Ascending aorta (tissue), 2 donors: Measurements from ENCODE around the gene GIT1. TPM values are rescaled to one million over a fixed set of nuclear protein-coding genes. Genes with fewer than 3 reads are reported as not detected.

ENCODE experiments used
- DNase-seq, 2 donors: peaks; one replicate each; pipeline ENCODE4 v3.0.0-alpha.2; 2019; ENCODE audit warnings: low spot score in 2 of 2
- H3K27ac ChIP-seq, 2 donors: fragments of 200-600 bp; sonication (generic); one replicate each; pipeline ENCODE4 v1.5.1; 2016 to 2017; ENCODE audit warnings: mild to moderate bottlenecking in 1 of 2
- H3K27me3 ChIP-seq: fragments of 200-600 bp; sonication (generic); one replicate; pipeline ENCODE4 v1.5.1; 2017
- H3K36me3 ChIP-seq, 2 donors: fragments of 200-600 bp; sonication (generic); one replicate each; pipeline ENCODE4 v1.5.1; 2016
- H3K4me1 ChIP-seq, 2 donors: fragments of 200-600 bp; sonication (generic); one replicate each; pipeline ENCODE4 v1.5.1; 2016 to 2017; ENCODE audit warnings: mild to moderate bottlenecking in 1 of 2
- H3K4me3 ChIP-seq, 2 donors: fragments of 200-600 bp; sonication (generic); one replicate each; pipeline ENCODE4 v1.5.1; 2016 to 2017; ENCODE audit warnings: mild to moderate bottlenecking in 1 of 2
- H3K9me3 ChIP-seq, 2 donors: fragments of 200-600 bp; sonication (generic); one replicate each; pipeline ENCODE4 v1.5.1; 2016
- intact Hi-C: fragments of 100-400 bp; cut with DNase I; formaldehyde crosslinking; loops from one replicate; pipeline ENCODE4 v1.15.1; 2023
- total RNA-seq: library from RNA; depleted of rRNA; stranded (reverse); fragments of >200 nt; gene quantifications from one replicate; pipeline ENCODE4 v1.1.0, GENCODE V29; 2016
- TF ChIP-seq, protein P1 (sequence below), 3 experiments: fragments of 200-600 bp in 2 of 3; fragments of 450-650 bp in 1 of 3; sonication (generic) in 2 of 3; IDR thresholded peaks; one replicate each; pipeline ENCODE4 v1.5.1; 2016 to 2019; ENCODE audit warnings: antibody characterized with exemption in 3 of 3, mild to moderate bottlenecking in 1 of 3, moderate library complexity in 1 of 3

The GIT1 gene
- total RNA-seq, 1 donor from 2014 or later: 142 TPM

- intact Hi-C loops: no loop called here
- DNase-seq: no peak
- H3K27ac ChIP-seq: no peak overlapping the region
- TF ChIP-seq, protein P1, sequence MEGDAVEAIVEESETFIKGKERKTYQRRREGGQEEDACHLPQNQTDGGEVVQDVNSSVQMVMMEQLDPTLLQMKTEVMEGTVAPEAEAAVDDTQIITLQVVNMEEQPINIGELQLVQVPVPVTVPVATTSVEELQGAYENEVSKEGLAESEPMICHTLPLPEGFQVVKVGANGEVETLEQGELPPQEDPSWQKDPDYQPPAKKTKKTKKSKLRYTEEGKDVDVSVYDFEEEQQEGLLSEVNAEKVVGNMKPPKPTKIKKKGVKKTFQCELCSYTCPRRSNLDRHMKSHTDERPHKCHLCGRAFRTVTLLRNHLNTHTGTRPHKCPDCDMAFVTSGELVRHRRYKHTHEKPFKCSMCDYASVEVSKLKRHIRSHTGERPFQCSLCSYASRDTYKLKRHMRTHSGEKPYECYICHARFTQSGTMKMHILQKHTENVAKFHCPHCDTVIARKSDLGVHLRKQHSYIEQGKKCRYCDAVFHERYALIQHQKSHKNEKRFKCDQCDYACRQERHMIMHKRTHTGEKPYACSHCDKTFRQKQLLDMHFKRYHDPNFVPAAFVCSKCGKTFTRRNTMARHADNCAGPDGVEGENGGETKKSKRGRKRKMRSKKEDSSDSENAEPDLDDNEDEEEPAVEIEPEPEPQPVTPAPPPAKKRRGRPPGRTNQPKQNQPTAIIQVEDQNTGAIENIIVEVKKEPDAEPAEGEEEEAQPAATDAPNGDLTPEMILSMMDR (IDR thresholded peaks at IDR 0.05): no peak
- H3K9me3 ChIP-seq: no peaks in the 10 kb centered on the region
- H3K4me1 ChIP-seq: peaks cover 13 to 27% of the 10 kb centered on the region in 2 donors
- H3K4me3 ChIP-seq: no peak overlapping the region
- peaks cover 14 to 17% of the 10 kb centered on the region in 2 donors for H3K36me3 ChIP-seq
- no peaks in the 10 kb centered on the region for H3K27me3 ChIP-seq
Observed at GRCh38 chr17:29570521-29570920, 18.9 kb downstream of the GIT1 start.

DNA sequence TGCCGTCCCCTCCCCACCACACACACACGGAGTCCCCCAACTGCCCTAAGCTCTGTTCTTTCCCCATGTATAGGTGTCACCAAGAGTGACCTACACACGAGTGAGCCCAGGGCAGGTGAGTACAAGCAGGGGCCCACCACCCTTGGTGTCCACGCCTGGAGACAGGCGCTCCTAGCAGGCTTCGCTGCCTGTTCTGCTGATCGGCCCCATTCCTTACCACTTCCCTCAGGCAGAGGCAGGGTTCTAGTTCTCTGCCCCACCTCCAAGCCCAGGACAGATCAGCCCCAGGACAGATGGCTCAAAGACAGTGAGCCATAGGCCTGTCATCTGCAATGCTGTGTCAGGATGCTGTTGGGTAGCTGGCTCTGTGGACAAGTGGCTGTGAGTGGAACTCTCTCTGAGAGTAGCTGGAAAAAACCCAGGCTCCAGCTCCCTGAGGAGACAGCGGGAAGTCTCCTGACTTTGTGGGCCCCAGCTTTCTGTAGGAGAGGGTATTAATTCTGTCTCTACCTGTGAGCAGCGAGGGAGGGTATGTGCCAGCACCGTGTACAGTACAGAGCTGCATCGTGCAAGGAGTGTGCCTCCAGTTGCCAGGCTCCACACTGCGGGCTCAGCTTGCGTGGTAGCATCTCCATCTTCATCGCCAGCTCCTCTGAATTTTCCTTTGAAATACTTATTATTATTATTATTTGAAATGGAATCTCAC is 20.1 kb downstream of the GIT1 start:
- Histone ChIP-seq H3K36me3 (peaks cover 5 to 6% of the 10 kb centered on the region in 2 donors), H3K27ac (peak overlapping the region; percentile 86 to 91), H3K4me1 (peaks cover 13 to 27% of the 10 kb centered on the region in 2 donors), H3K4me3 (peak overlapping the region; percentile 83 to 95), H3K9me3 (no peaks in the 10 kb centered on the region), H3K27me3 (no peaks in the 10 kb centered on the region)
- peak in 1 of 2 donors; percentile 60 for DNase-seq
- TF ChIP-seq, protein P1 (IDR thresholded peaks at IDR 0.05): no peak
- intact Hi-C loops: loop anchor here (2.0 kb wide), 1 partner anchor 19 kb away; the partner anchor contains the start of gene GIT1

DNA sequence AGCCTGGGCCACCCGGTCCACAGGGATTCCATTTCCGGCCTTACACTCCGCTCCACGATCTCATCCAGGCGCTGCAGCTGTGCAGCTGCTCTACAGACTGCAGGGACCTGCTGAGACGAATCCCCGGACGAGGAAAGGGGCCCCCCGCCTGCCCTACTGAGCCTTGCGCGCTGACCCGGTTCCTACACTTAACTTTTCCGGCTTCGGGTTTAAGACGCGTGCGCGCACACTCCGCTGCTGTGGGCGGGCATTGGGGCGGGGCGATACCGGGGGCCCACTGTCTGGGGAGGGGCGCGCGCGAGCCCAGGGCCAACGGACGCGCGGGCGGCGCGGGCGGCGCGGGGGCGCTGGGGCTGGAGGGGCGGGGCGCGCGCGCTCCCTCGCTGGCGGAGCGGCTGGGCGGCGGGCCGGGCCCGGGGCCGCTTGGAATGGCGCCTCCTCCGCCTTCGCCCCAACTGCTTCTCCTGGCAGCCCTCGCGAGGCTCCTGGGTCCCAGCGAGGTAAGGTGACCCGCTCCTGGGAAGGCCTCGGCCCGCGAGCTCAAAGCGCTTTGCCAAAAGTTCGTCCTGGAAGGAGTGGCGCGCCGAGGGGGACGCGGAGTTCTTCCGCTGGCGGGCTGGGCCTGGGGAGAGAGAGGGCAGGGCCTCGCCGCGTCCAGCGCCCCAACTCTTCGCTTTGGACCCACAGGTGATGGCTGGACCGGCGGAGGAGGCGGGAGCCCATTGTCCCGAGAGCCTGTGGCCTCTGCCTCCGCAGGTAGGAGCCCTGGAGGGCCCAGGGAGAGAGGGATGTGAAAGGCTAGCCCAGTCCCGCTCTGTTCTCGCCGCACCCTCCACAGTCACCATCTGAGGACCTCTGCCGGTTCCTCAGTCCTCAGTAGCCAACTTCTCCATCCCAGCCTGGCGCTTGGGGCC is 20.9 kb downstream of the GIT1 start, which contains the start of gene TP53I13:
TSS of gene TP53I13 (plus strand) at position 371 of the 914 bp plus-strand sequence. CDS start at position 429, 58 bp downstream.
- Histone ChIP-seq H3K4me3 (peak within 1 kb of the TSS; percentile 83 to 95), H3K36me3 (no peaks in the 10 kb centered on the region), H3K4me1 (peaks cover 13 to 27% of the 10 kb centered on the region in 2 donors), H3K27me3 (no peaks in the 10 kb centered on the region), H3K9me3 (no peaks in the 10 kb centered on the region), H3K27ac (peak within 1 kb of the TSS; percentile 86 to 91)
- peak in 1 of 2 donors; percentile 91 for DNase-seq
- intact Hi-C loops: loop anchor here (2.0 kb wide), 1 partner anchor 20 kb away; the partner anchor contains the start of gene GIT1
- TF ChIP-seq, protein P1 (IDR thresholded peaks at IDR 0.05): no peak

- Histone ChIP-seq H3K4me3 (peak overlapping the region; percentile 83 to 95), H3K36me3 (no peaks in the 10 kb centered on the region), H3K27me3 (no peaks in the 10 kb centered on the region), H3K4me1 (peaks cover 13 to 27% of the 10 kb centered on the region in 2 donors), H3K27ac (peak overlapping the region; percentile 86 to 91), H3K9me3 (no peaks in the 10 kb centered on the region)
- DNase-seq: peak in 1 of 2 donors; percentile 84
- TF ChIP-seq, protein P1 (IDR thresholded peaks at IDR 0.05): peak; percentile 28 to 65 (median 60)
- intact Hi-C loops: loop anchor here (2.0 kb wide), 1 partner anchor 21 kb away; the partner anchor contains the start of gene GIT1
Observed at GRCh38 chr17:29567554-29568330, 21.7 kb downstream of the GIT1 start.

GRCh38 chr17:29567304-29567553 is 22.2 kb downstream of the GIT1 start:
- Histone ChIP-seq H3K4me1 (peaks cover 10 to 22% of the 10 kb centered on the region in 2 donors), H3K36me3 (peaks cover 0 to under 1% of the 10 kb centered on the region in 2 donors), H3K27ac (peak overlapping the region; percentile 86 to 91), H3K4me3 (peak overlapping the region; percentile 83 to 95), H3K27me3 (no peaks in the 10 kb centered on the region), H3K9me3 (no peaks in the 10 kb centered on the region)
- no peak for DNase-seq
- intact Hi-C loops: no loop called here
- TF ChIP-seq, protein P1 (IDR thresholded peaks at IDR 0.05): peak in 1 of 3 experiments; percentile 4
